HCT116 (cell line): Measurements from ENCODE around the gene IFITM10. TPM values are rescaled to one million over a fixed set of nuclear protein-coding genes. Genes with fewer than 3 reads are reported as not detected.

ENCODE experiments used
- ATAC-seq: fragments of 200-7000 bp; cut with Tn5 transposase; 2 replicates; pipeline ENCODE4 v1.9.1; 2020; ENCODE audit warnings: mild to moderate bottlenecking, moderate library complexity
- BruUV-seq: library from RNA; stranded (reverse); fragments of 400-500 nt; replicated peaks from 2 replicates; lab custom pipeline; 2021; lab: Mats Ljungman, UMichigan
- CTCF ChIA-PET: fragments of 300-600 bp; sonication (Branson Sonifier 250); formaldehyde crosslinking; loops from one replicate; lab custom pipeline; 2021; ENCODE audit warnings: antibody characterized with exemption; lab: Charles Lee
- POLR2A ChIA-PET: fragments of 300-600, 350-600 bp; sonication (Branson Sonifier 250); formaldehyde crosslinking; loops from one replicate; lab custom pipeline; 2021; ENCODE audit warnings: antibody characterized with exemption; lab: Charles Lee
- RAD21 ChIA-PET, 2 experiments: fragments of 300-600 bp; sonication (Branson Sonifier 250); formaldehyde crosslinking; loops; one replicate each; lab custom pipeline; 2023; ENCODE audit warnings: low total read pairs in 2 of 2; ENCODE audit not compliant: uncharacterized antibody in 2 of 2, unreplicated experiment in 2 of 2, low non-redundant PET in 1 of 2; lab: Charles Lee
- DNase-seq: peaks from one replicate; pipeline ENCODE4 v3.0.0-alpha.2; 2010; ENCODE audit warnings: low read depth, low spot score
- H2AFZ ChIP-seq: fragments of 200-600 bp; shearing (Covaris generic), sonication (generic); 2 replicates; pipeline ENCODE4 v1.6.1; 2017; ENCODE audit warnings: low read depth, mixed run types, mixed read lengths, antibody characterized with exemption, low read length; ENCODE audit not compliant: poor library complexity, severe bottlenecking
- H3K27ac ChIP-seq: 2 replicates; pipeline ENCODE4 v1.5.1; 2012; ENCODE audit warnings: low read depth, low read length
- H3K27me3 ChIP-seq: fragments of 200-600 bp; sonication (generic); 2 replicates; pipeline ENCODE4 v1.6.1; 2016; ENCODE audit warnings: mixed run types, low read length, mixed read lengths; ENCODE audit not compliant: insufficient read depth
- H3K36me3 ChIP-seq, 2 experiments: fragments of 200-500 bp in 1 of 2; fragments of 200-600 bp in 1 of 2; sonication (Bioruptor generic) in 1 of 2; sonication (generic) in 1 of 2; 2 replicates each; pipeline versions ENCODE4 v1.5.1 to v1.6.1; 2014 to 2016; ENCODE audit warnings: low read length in 2 of 2, inconsistent platforms in 1 of 2, mixed read lengths in 1 of 2, mixed run types in 1 of 2; ENCODE audit not compliant: insufficient read depth in 2 of 2, control insufficient read depth in 1 of 2
- H3K4me1 ChIP-seq, 2 experiments: fragments of 200-600 bp in 1 of 2; sonication (generic) in 1 of 2; 2 replicates each; pipeline versions ENCODE4 v1.5.1 to v1.6.1; 2012 to 2017; ENCODE audit warnings: low read length in 2 of 2, inconsistent platforms in 1 of 2, mild to moderate bottlenecking in 1 of 2, mixed read lengths in 1 of 2, mixed run types in 1 of 2, moderate library complexity in 1 of 2; ENCODE audit not compliant: insufficient read depth in 2 of 2, control insufficient read depth in 1 of 2
- H3K4me2 ChIP-seq: fragments of 200-600 bp; sonication (generic); 2 replicates; pipeline ENCODE4 v1.6.1; 2017; ENCODE audit warnings: mixed run types, low read length, mixed read lengths
- H3K4me3 ChIP-seq, 2 experiments: fragments of 200-600 bp in 1 of 2; sonication (generic) in 1 of 2; replicated peaks in 1 of 2; 2 replicates each; pipeline ENCODE4 v1.5.1; 2011 to 2016; ENCODE audit warnings: low read length in 2 of 2, control low read depth in 1 of 2, low read depth in 1 of 2, mild to moderate bottlenecking in 1 of 2, mixed read lengths in 1 of 2, mixed run types in 1 of 2
- H3K79me2 ChIP-seq: fragments of 200-600 bp; sonication (generic); 2 replicates; pipeline ENCODE4 v1.6.1; 2017; ENCODE audit warnings: mild to moderate bottlenecking, mixed run types, low read length, moderate library complexity, mixed read lengths; ENCODE audit not compliant: insufficient read depth
- H3K9ac ChIP-seq: fragments of 200-600 bp; sonication (generic); 2 replicates; pipeline ENCODE4 v1.6.1; 2016; ENCODE audit warnings: low read length, mixed read lengths
- H3K9me2 ChIP-seq: fragments of 200-600 bp; sonication (generic), shearing (Covaris generic); 2 replicates; pipeline ENCODE4 v1.6.1; 2017; ENCODE audit warnings: mixed run types, mild to moderate bottlenecking, moderate library complexity; ENCODE audit not compliant: insufficient read depth
- H3K9me3 ChIP-seq, 2 experiments: fragments of 200-500 bp in 1 of 2; fragments of 200-600 bp in 1 of 2; sonication (Bioruptor generic) in 1 of 2; sonication (generic) in 1 of 2; 2 replicates each; pipeline ENCODE4 v1.6.1; 2014 to 2017; ENCODE audit warnings: low read length in 2 of 2, mixed read lengths in 2 of 2, inconsistent platforms in 1 of 2, low read depth in 1 of 2, mild to moderate bottlenecking in 1 of 2, mixed run types in 1 of 2, moderate library complexity in 1 of 2; ENCODE audit not compliant: control insufficient read depth in 1 of 2, insufficient read depth in 1 of 2
- H4K20me1 ChIP-seq: fragments of 200-600 bp; sonication (generic), shearing (Covaris generic); 2 replicates; pipeline ENCODE4 v1.6.1; 2017; ENCODE audit warnings: mixed run types, mild to moderate bottlenecking, moderate library complexity; ENCODE audit not compliant: insufficient read depth
- ATF3 ChIP-seq: IDR thresholded peaks from 2 replicates; pipeline ENCODE4 v1.6.1; 2012
- CTCF ChIP-seq, 3 experiments: fragments of 200-600 bp in 1 of 3; sonication (generic) in 1 of 3; IDR thresholded peaks in 2 of 3; conservative IDR thresholded peaks in 1 of 3; 2 replicates each; pipeline ENCODE4 v1.5.1; 2012 to 2017; ENCODE audit warnings: low read depth in 2 of 3, low read length in 2 of 3, antibody characterized with exemption in 1 of 3, borderline replicate concordance in 1 of 3, control low read depth in 1 of 3, mild to moderate bottlenecking in 1 of 3, mixed read lengths in 1 of 3, mixed run types in 1 of 3, moderate library complexity in 1 of 3; ENCODE audit not compliant: insufficient read depth in 1 of 3
- ELF1 ChIP-seq: IDR thresholded peaks from 2 replicates; pipeline ENCODE4 v1.6.1; 2012; ENCODE audit warnings: low read depth, borderline replicate concordance
- FOSL1 ChIP-seq: IDR thresholded peaks from 2 replicates; pipeline ENCODE4 v1.6.1; 2012; ENCODE audit warnings: low read depth
- JUND ChIP-seq: IDR thresholded peaks from 2 replicates; pipeline ENCODE4 v1.6.1; 2012
- MAX ChIP-seq: IDR thresholded peaks from 2 replicates; pipeline ENCODE4 v1.6.1; 2012
- RAD21 ChIP-seq: IDR thresholded peaks from 2 replicates; pipeline ENCODE4 v1.6.1; 2012; ENCODE audit warnings: low read depth, mild to moderate bottlenecking
- SP1 ChIP-seq: IDR thresholded peaks from 2 replicates; pipeline ENCODE4 v1.6.1; 2012; ENCODE audit warnings: low read depth
- TCF7L2 ChIP-seq: IDR thresholded peaks from 2 replicates; pipeline ENCODE4 v1.7.0; 2011; ENCODE audit warnings: borderline replicate concordance, inconsistent platforms; ENCODE audit not compliant: insufficient read depth, insufficient read length; ENCODE audit errors: extremely low read depth
- YY1 ChIP-seq: IDR thresholded peaks from 2 replicates; pipeline ENCODE4 v1.6.1; 2011; ENCODE audit warnings: low read length, low read depth, moderate library complexity, mild to moderate bottlenecking; ENCODE audit not compliant: insufficient replicate concordance; ENCODE audit errors: extremely low read depth
- ZNF274 ChIP-seq: fragments of 200-500 bp; sonication (Bioruptor generic); IDR thresholded peaks from 2 replicates; pipeline ENCODE4 v1.6.1; 2014; ENCODE audit warnings: mild to moderate bottlenecking, low read depth, low read length, inconsistent platforms
- intact Hi-C: fragments of 100-400 bp; cut with micrococcal nuclease; formaldehyde crosslinking; loops from 2 replicates; pipeline ENCODE4 v1.10.0; 2022
- total RNA-seq: library from RNA; stranded (reverse); gene quantifications from one replicate; pipeline ENCODE4 v1.2.1, GENCODE V29; 2021; ENCODE audit not compliant: unreplicated experiment

The IFITM10 gene
- total RNA-seq, 1 experiment from 2014 or later: 1.9 TPM

- intact Hi-C loops: no loop called here
- TF ChIP-seq RAD21 (no peak), SP1 (peak; percentile 51)
- Histone ChIP-seq H3K79me2 (no peaks in the 10 kb centered on the region), H3K4me3 (no peak overlapping the region), H3K9me3 (peaks cover 12 to 14% of the 10 kb centered on the region in 2 experiments; a peak in 3 of 4 replicates), H3K9ac (no peak overlapping the region), H2AFZ (no peak overlapping the region), H3K4me1 (no peaks in the 10 kb centered on the region), H3K4me2 (no peak overlapping the region), H3K27me3 (peaks cover 16% of the 10 kb centered on the region; the same call in 1 of the 2 replicates), H3K27ac (no peak overlapping the region), H3K9me2 (no peaks in the 10 kb centered on the region), H4K20me1 (no peaks in the 10 kb centered on the region), H3K36me3 (no peaks in the 10 kb centered on the region)
- peak; percentile 34; the same call in 1 of the 2 replicates for ATAC-seq
- ChIA-PET CTCF (no interaction called here), RAD21 (no interaction called here), POLR2A (no interaction called here)
- peak; percentile 4 for DNase-seq
- BruUV-seq: no TSS peak
These were observed 13.9 kb downstream of the IFITM10 start for GRCh38 chr11:1736447-1736992.

- Histone ChIP-seq H3K27me3 (peaks cover 9% of the 10 kb centered on the region; the same call in 1 of the 2 replicates), H3K4me2 (no peak overlapping the region), H3K79me2 (no peaks in the 10 kb centered on the region), H3K9ac (no peak overlapping the region), H4K20me1 (no peaks in the 10 kb centered on the region), H3K9me3 (peaks cover 12 to 14% of the 10 kb centered on the region in 2 experiments; a peak in 3 of 4 replicates), H3K36me3 (no peaks in the 10 kb centered on the region), H3K9me2 (no peaks in the 10 kb centered on the region)
- RAD21 ChIA-PET: no interaction called here
- intact Hi-C loops: no loop called here
- POLR2A ChIA-PET: no interaction called here
- ATAC-seq: no peak
- BruUV-seq: no TSS peak
- CTCF ChIA-PET: no interaction called here
- no peak for TF ChIP-seq CTCF (IDR thresholded peaks at IDR 0.05 in 2 of 3, conservative IDR thresholded peaks at IDR 0.05 in 1 of 3; ENCODE audit: borderline replicate concordance in 1 of 3, insufficient read depth in 1 of 3, low read depth in 2 of 3, low read length in 2 of 3)
- no peak for TF ChIP-seq ZNF274
- TF ChIP-seq JUND: no peak
- no peak for TF ChIP-seq ELF1
- TF ChIP-seq SP1: no peak
- no peak for TF ChIP-seq ATF3
- no peak for TF ChIP-seq MAX
- TF ChIP-seq RAD21: no peak
- TF ChIP-seq TCF7L2: no peak
- TF ChIP-seq YY1: no peak
- no peak for TF ChIP-seq FOSL1
- TF ChIP-seq, all 23 proteins: peak for 0
- no peak for DNase-seq
- H2AFZ ChIP-seq: no peak overlapping the region
- H3K27ac ChIP-seq: no peak overlapping the region
- H3K4me3 ChIP-seq: no peak overlapping the region
- H3K4me1 ChIP-seq: no peaks in the 10 kb centered on the region
These were observed 15.1 kb downstream of the IFITM10 start for GRCh38 chr11:1735271-1735670.
